KOPT-K1 (cell line): Measurements from ENCODE around the gene FXYD5.
"Not testable (repeated sequence)": the region's sequence is repeated elsewhere in the genome, so short reads cannot be mapped to it uniquely, and the experiment has no call there.

ENCODE experiments used
- H3K27ac ChIP-seq: fragments of 200-600 bp; sonication (generic); 2 replicates; pipeline ENCODE4 v1.5.1; 2016; ENCODE audit warnings: antibody characterized with exemption, mild to moderate bottlenecking, low read depth, low read length; ENCODE audit not compliant: poor library complexity, severe bottlenecking
- H3K36me3 ChIP-seq: fragments of 200-600 bp; sonication (generic); 2 replicates; pipeline ENCODE4 v1.5.1; 2017; ENCODE audit warnings: antibody characterized with exemption, mild to moderate bottlenecking, low read length, moderate library complexity; ENCODE audit not compliant: insufficient read depth
- H3K9me3 ChIP-seq: fragments of 200-600 bp; sonication (generic); 2 replicates; pipeline ENCODE4 v1.5.1; 2017; ENCODE audit warnings: antibody characterized with exemption, low read length, mild to moderate bottlenecking; ENCODE audit not compliant: insufficient read depth, poor library complexity, severe bottlenecking

Gene FXYD5

GRCh38 chr19:35169221-35169995 is 14.9 kb downstream of the FXYD5 start:
- peaks cover 24% of the 10 kb centered on the region for H3K9me3 ChIP-seq
- no peak overlapping the region for H3K27ac ChIP-seq
- H3K36me3 ChIP-seq = peaks cover 53% of the 10 kb centered on the region

- peaks cover 13% of the 10 kb centered on the region for H3K9me3 ChIP-seq
- H3K36me3 ChIP-seq = peaks cover 42% of the 10 kb centered on the region
- no peak overlapping the region for H3K27ac ChIP-seq
These were observed 16.0 kb downstream of the FXYD5 start for GRCh38 chr19:35170359-35171061.

GRCh38 chr19:35171730-35172129 is 17.2 kb downstream of the FXYD5 start:
- Histone ChIP-seq H3K27ac (no peak overlapping the region), H3K9me3 (peaks cover under 1% of the 10 kb centered on the region), H3K36me3 (peaks cover 30% of the 10 kb centered on the region)

DNA sequence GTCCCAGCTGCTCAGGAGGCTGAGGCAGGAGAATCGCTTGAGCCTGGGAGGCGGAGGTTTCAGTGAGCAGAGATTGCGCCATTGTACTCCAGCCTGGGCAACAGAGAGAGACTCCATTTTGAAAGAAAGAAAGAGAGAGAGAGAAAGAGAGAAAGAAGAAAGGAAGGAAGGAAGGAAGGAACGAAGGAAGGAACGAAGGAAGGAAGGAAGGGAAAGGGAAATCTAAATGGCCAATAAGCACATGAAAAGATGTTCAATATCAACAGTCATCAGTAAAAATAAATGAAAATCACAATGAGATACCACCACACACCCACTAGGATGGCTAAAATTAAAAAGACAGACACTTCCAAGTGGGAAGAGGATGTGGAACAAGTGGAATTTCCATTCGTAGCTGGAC is 19.7 kb downstream of the FXYD5 start:
- H3K27ac ChIP-seq = no peak overlapping the region
- peaks cover 15% of the 10 kb centered on the region; the same call in 1 of the 2 replicates for H3K36me3 ChIP-seq
- peaks cover 8% of the 10 kb centered on the region for H3K9me3 ChIP-seq

GRCh38 chr19:35176181-35176570 is 21.6 kb downstream of the FXYD5 start:
- Histone ChIP-seq H3K27ac (no peak overlapping the region), H3K9me3 (peaks cover 8% of the 10 kb centered on the region), H3K36me3 (no peaks in the 10 kb centered on the region)

DNA sequence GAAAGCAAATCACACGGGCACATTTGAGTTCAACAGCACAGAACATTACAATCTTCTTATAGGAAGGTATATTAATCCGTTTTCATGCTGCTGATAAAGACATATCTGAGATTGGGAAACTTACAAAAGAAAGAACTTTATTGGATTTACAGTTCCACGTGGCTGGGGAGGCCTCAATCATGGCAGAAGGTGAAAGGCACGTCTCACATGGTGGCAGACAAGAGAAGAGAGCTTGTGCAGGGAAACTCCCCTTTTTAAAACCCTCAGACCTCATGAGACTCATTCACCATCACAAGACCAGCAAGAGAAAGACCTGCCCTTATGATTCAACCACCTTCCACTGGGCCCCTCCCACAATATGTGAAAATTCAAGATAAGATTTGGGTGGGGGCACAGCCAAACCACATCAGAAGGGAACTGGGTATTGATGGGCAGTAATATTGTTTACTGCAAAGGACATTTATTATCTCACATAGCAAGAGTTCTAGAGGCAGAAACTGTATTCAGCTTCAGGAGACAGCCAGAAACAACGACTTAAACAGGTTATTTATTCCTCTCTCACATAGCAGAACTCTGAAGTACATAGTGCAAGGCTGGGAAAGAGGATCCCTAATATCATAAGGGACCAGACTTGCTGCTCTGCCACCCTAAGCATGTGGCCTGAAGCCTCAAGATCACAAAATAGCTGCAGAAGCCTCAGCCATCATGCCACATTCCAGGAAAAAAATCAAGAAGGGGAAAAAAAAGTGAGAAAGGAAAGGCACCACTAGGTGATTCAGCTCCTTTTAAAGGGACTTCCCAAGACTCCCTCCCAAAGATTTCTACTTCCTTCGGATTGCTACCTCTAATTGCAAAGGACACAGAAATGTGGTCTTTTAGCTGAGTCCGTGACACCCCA is 23.1 kb downstream of the FXYD5 start:
- Histone ChIP-seq H3K27ac (no peak overlapping the region), H3K36me3 (no peaks in the 10 kb centered on the region), H3K9me3 (peaks cover 8% of the 10 kb centered on the region)

DNA sequence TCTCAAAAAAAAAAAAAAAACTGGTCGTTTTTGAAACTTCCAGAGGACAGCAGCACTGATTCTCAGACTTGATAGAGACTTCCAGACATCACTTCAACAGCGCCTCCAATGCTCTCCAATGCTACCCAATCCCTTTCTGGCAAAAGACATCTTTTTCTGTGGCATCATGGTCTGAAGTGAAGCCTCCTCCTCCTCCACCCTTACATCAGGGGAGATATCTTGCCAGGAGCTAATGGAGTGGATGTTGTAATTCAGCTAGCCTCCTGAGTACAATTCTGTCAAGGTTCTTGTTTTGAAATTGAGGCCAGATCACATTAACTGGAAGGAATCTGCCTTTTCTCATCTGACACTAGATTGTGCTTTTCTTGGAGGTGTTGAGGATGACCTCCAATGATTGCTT is 24.2 kb downstream of the FXYD5 start:
- Histone ChIP-seq H3K27ac (no peak overlapping the region), H3K36me3 (no peaks in the 10 kb centered on the region), H3K9me3 (peaks cover 8% of the 10 kb centered on the region)

DNA sequence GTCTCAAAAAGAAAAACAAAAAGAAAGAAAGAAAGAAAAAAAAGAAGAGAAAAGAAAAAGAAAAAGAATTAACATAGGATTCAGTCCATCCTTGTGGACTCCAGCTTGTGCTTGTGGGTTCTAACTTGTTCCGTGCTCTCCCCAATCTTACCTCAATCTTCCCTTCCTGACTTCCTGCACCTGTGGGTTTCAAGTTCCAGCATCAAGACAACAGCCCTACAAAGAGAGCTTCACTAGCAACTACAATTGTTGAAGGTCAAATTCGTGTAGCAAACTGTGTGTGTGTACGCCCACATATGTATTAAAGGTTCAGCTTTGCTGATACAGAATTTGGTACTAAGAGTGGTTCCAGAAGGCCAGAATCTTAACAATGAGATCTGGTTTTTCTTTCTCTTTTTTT is 25.3 kb downstream of the FXYD5 start:
- H3K36me3 ChIP-seq = no peaks in the 10 kb centered on the region
- peak overlapping the region; percentile 32 for H3K27ac ChIP-seq
- H3K9me3 ChIP-seq = peaks cover 8% of the 10 kb centered on the region

DNA sequence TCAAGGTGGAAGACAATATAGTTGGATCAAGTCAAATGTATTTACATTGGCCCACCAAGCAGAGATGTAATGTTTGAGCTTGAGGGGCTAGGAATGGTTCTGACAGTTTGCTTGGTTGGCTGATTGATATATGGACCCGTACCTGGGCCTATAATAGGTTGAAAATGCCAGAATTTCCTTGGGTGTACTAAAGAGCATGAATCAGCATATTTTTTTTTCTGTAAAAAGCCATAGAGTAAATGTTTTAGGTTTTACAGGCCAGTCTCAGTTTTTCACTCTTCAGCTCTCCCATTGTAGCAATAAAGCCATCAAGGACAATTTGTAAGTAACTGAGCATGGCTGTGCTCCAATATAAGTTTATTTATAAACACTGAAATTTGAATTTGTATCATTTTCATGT is 26.9 kb downstream of the FXYD5 start:
- no peak overlapping the region for H3K27ac ChIP-seq
- H3K36me3 ChIP-seq = no peaks in the 10 kb centered on the region

DNA sequence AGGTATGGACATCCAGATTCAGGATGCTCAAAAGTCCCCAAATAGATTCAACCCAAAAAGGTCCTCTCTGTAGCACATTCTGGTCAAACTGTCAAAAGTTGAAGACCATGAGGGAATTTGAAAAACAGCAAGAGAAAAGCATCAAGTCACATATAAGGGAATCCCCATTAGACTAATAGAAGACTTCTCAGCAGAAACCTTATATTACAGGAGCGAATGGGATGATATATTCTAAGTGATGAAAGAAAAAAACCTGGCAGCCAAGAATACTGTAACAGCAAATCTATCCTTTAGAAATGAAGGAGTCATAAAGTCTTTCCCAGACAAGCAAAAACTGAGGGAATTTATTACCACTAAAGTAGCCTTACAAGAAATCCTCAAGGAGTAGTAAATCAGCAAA is 29.7 kb downstream of the FXYD5 start:
- Histone ChIP-seq H3K27ac (no peak overlapping the region), H3K36me3 (no peaks in the 10 kb centered on the region), H3K9me3 (no peaks in the 10 kb centered on the region)

More for the DNA sequence above, 26.9 kb downstream of the FXYD5 start:
- peaks cover 8% of the 10 kb centered on the region for H3K9me3 ChIP-seq

DNA sequence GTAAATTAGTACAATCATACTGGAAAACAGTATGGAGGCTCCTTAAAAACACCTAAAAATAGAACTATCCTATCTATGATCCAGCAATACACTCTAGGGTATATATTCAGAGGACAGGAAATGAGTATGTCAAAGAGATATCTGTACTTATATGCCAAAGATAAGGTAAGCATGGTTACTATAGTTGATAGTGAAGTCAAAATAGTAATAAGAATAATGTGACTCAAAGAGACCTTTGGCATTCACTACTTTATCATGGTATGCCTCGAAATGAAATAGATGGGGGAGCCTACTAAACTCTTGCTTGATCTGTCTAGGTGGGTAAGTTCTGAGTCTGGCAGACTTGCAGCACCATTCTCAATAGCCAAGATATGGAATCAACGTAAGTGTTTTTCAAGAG is 30.3 kb downstream of the FXYD5 start:
- no peaks in the 10 kb centered on the region for H3K9me3 ChIP-seq
- no peaks in the 10 kb centered on the region for H3K36me3 ChIP-seq
- no peak overlapping the region for H3K27ac ChIP-seq

- Histone ChIP-seq H3K36me3 (no peaks in the 10 kb centered on the region), H3K27ac (no peak overlapping the region), H3K9me3 (peaks cover 3% of the 10 kb centered on the region)
These were observed 39.8 kb downstream of the FXYD5 start for GRCh38 chr19:35194012-35194984.

- Histone ChIP-seq H3K36me3 (no peaks in the 10 kb centered on the region), H3K9me3 (peaks cover 3% of the 10 kb centered on the region), H3K27ac (no peak overlapping the region)
These were observed 41.3 kb downstream of the FXYD5 start for GRCh38 chr19:35195830-35196229.

DNA sequence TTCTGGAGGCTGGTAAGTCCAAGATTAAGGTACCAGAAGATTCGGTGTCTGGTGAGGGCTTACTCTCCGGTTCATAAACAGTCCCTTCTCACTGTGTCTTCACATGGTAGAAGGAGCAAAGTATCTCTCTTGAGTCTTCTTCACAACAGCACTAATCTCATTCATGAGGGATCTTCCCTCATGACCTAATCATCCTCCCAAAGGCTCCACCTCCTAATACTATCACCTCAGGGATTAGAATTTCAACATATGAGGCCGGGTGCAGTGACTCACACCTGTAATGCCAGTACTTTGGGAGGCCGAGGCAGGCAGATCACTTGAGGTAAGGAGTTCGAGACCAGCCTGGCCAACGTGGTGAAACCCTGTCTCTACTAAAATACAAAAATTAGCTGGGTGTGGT is 42.3 kb downstream of the FXYD5 start:
- H3K9me3 ChIP-seq, H3K36me3 ChIP-seq, H3K27ac ChIP-seq: not testable (repeated sequence)
